ENCODE results near the gene SHC3.

SHC3 gene

GRCh38 chr9:89047667-89048066 lies 131.0 kb downstream of the SHC3 start:
- no peak overlapping the region for H3K27ac ChIP-seq

DNA sequence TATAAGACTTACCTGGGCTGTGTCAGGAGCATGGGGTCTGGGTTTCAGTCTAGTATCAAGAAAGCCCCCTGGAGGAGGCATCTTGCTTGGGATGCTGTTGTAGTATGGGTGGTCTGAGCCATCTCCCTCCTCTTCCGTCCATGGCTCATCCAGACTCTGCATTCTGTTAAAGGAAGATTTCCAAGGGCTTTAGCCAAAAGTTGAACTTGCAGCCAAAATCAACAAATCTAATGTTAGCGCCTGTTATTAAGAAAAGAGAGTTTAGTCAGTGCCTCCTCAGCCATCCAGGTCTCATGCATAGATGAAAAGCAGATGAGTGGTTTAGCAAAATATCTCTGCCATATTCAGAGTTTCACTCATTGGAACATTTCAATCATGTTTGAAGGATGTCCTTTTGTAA lies 131.8 kb downstream of the SHC3 start:
- TF ChIP-seq, protein P1, sequence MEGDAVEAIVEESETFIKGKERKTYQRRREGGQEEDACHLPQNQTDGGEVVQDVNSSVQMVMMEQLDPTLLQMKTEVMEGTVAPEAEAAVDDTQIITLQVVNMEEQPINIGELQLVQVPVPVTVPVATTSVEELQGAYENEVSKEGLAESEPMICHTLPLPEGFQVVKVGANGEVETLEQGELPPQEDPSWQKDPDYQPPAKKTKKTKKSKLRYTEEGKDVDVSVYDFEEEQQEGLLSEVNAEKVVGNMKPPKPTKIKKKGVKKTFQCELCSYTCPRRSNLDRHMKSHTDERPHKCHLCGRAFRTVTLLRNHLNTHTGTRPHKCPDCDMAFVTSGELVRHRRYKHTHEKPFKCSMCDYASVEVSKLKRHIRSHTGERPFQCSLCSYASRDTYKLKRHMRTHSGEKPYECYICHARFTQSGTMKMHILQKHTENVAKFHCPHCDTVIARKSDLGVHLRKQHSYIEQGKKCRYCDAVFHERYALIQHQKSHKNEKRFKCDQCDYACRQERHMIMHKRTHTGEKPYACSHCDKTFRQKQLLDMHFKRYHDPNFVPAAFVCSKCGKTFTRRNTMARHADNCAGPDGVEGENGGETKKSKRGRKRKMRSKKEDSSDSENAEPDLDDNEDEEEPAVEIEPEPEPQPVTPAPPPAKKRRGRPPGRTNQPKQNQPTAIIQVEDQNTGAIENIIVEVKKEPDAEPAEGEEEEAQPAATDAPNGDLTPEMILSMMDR (IDR thresholded peaks at IDR 0.05): no peak
- no peak for TF ChIP-seq ZFX (IDR thresholded peaks at IDR 0.05; ENCODE audit: borderline replicate concordance)
- no peak overlapping the region for H3K27ac ChIP-seq

More at GRCh38 chr9:89047667-89048066, 131.0 kb downstream of the SHC3 start:
- TF ChIP-seq, protein P1 (IDR thresholded peaks at IDR 0.05): no peak
- no peak for TF ChIP-seq ZFX (IDR thresholded peaks at IDR 0.05; ENCODE audit: borderline replicate concordance)

DNA sequence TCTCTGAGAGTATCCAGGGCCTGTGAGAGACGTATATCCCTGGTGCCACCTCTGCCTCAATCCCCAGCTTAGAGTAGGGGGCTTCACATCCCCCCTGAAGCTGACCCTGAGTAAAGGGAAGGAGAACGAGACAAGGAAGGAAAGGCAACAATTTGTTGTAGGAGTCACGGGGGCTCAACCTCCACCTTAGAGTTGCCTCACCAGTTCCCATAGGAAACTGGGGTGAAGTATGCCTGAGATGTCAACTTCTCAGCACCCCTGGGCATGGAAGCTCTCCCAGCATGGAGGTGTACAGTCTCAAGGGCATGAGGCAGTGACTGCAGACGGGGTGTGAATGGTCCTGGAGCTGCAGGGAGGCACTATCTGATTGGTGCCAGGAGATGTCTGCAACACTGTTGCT lies 133.7 kb downstream of the SHC3 start:
- no peak for TF ChIP-seq ZFX (IDR thresholded peaks at IDR 0.05; ENCODE audit: borderline replicate concordance)
- TF ChIP-seq, protein P1 (IDR thresholded peaks at IDR 0.05): no peak
- no peak overlapping the region for H3K27ac ChIP-seq

GRCh38 chr9:89044104-89044503 lies 134.5 kb downstream of the SHC3 start:
- TF ChIP-seq, protein P1 (IDR thresholded peaks at IDR 0.05): no peak
- no peak for TF ChIP-seq ZFX (IDR thresholded peaks at IDR 0.05; ENCODE audit: borderline replicate concordance)
- no peak overlapping the region for H3K27ac ChIP-seq

DNA sequence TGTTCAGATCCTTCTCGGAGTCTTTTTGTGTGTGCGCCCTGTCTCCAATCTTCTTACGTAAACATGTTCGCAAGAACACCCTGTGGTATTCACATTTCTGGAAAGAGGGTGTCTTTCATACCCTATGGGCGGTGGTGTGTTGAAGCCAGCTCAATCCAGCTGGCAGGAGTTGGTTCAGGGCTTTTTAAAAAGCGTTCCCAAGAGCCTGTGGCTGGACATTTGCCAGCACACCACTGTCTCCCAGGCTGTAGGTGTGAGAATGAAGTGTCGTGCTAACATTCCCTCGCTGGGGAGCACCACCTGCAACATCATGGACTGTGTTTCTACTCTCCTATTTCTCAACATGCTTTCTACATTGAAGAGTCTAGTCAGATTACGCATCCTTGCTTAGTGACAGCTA lies 135.6 kb downstream of the SHC3 start:
- no peak for TF ChIP-seq ZFX (IDR thresholded peaks at IDR 0.05; ENCODE audit: borderline replicate concordance)
- TF ChIP-seq, protein P1 (IDR thresholded peaks at IDR 0.05): no peak
- no peak overlapping the region for H3K27ac ChIP-seq

GRCh38 chr9:89039664-89040063 lies 139.0 kb downstream of the SHC3 start:
- TF ChIP-seq, protein P1 (IDR thresholded peaks at IDR 0.05): no peak
- no peak for TF ChIP-seq ZFX (IDR thresholded peaks at IDR 0.05; ENCODE audit: borderline replicate concordance)
- no peak overlapping the region for H3K27ac ChIP-seq

GRCh38 chr9:89039104-89039465 lies 139.5 kb downstream of the SHC3 start:
- H3K27ac ChIP-seq: no peak overlapping the region

More at GRCh38 chr9:89039104-89039465, 139.5 kb downstream of the SHC3 start:
- TF ChIP-seq ZFX (IDR thresholded peaks at IDR 0.05; ENCODE audit: borderline replicate concordance): no peak
- TF ChIP-seq, protein P1 (IDR thresholded peaks at IDR 0.05): no peak

Data from 22Rv1 (cell line).